Lung (tissue), 12 donors: Measurements from ENCODE around the gene CEP72. TPM values are rescaled to one million over a fixed set of nuclear protein-coding genes. Genes with fewer than 3 reads are reported as not detected.
A peak's percentile ranks its signal among the peaks of the same experiment; 100 is the strongest.

Source experiments
- ATAC-seq: fragments of 200-7000 bp; cut with Tn5 transposase; one replicate; pipeline ENCODE4 v1.9.1; 2020; ENCODE audit warnings: moderate number of reproducible peaks; ENCODE audit not compliant: insufficient read depth, low FRiP score
- DNase-seq, 3 donors: peaks; one replicate each; pipeline ENCODE4 v3.0.0-alpha.2; 2013 to 2017
- H3K27ac ChIP-seq, 2 donors: one replicate each; pipeline ENCODE4 v1.5.1; 2013; ENCODE audit warnings: mild to moderate bottlenecking in 2 of 2, moderate library complexity in 2 of 2, control low read depth in 1 of 2, inconsistent platforms in 1 of 2, low read depth in 1 of 2, low read length in 1 of 2
- H3K27me3 ChIP-seq, 3 donors: one replicate each; pipeline ENCODE4 v1.5.1; 2013; ENCODE audit warnings: low read length in 2 of 3; ENCODE audit not compliant: control insufficient read depth in 3 of 3, insufficient read depth in 3 of 3
- H3K36me3 ChIP-seq, 4 donors: one replicate each; pipeline ENCODE4 v1.5.1; 2013; ENCODE audit warnings: low read length in 4 of 4, mild to moderate bottlenecking in 1 of 4, moderate library complexity in 1 of 4; ENCODE audit not compliant: control insufficient read depth in 4 of 4, insufficient read depth in 4 of 4
- H3K4me1 ChIP-seq, 5 donors: one replicate each; pipeline ENCODE4 v1.5.1; 2013; ENCODE audit warnings: low read length in 5 of 5, mild to moderate bottlenecking in 2 of 5, moderate library complexity in 1 of 5; ENCODE audit not compliant: control insufficient read depth in 5 of 5, insufficient read depth in 5 of 5
- H3K4me3 ChIP-seq: one replicate; pipeline ENCODE4 v1.5.1; 2013; ENCODE audit warnings: mild to moderate bottlenecking, control low read depth, moderate library complexity
- H3K9ac ChIP-seq, 2 donors: one replicate each; pipeline ENCODE4 v1.5.1; 2013; ENCODE audit warnings: low read length in 2 of 2, control low read depth in 1 of 2; ENCODE audit not compliant: insufficient read depth in 1 of 2
- H3K9me3 ChIP-seq, 4 donors: one replicate each; pipeline ENCODE4 v1.5.1; 2013; ENCODE audit warnings: low read length in 3 of 4, mild to moderate bottlenecking in 1 of 4, moderate library complexity in 1 of 4; ENCODE audit not compliant: control insufficient read depth in 4 of 4, insufficient read depth in 3 of 4
- CTCF ChIP-seq: IDR thresholded peaks from 2 replicates; pipeline ENCODE4 v1.5.1; 2012; ENCODE audit warnings: mild to moderate bottlenecking; ENCODE audit errors: control extremely low read depth, extremely low read depth
- WGBS, 2 donors: extraction: QIAGEN DNeasy Blood & Tissue Kit; methylation state at CpG; one replicate each; pipeline ENCODE4 v1.1.7; 2013; 5-methylcytosine and 5-hydroxymethylcytosine counted together
- polyA plus RNA-seq, 2 donors: library from polyadenylated mRNA; stranded (reverse); fragments of 200-250 nt; gene quantifications; one replicate each; pipeline ENCODE4 v1.2.1, GENCODE V29; 2013
- total RNA-seq, 2 donors: library from RNA; depleted of rRNA in 1 of 2; stranded (reverse); fragments of >200 nt in 1 of 2; gene quantifications; one replicate each; pipeline ENCODE4 v1.2.1, GENCODE V29; 2014 to 2021
- donor health status: control.
- donor health status: control.
- donor health status: Bipolar disorder and iron deficiency.
- donor health status: healthy.
- donor health status: DM: yes; HTN: yes; CAD: no.

CEP72 gene
- total and polyA plus RNA-seq, 4 donors = 3.1 to 12.1 (median 6.0) TPM

GRCh38 chr5:570886-571285, 41.3 kb upstream of the CEP72 start:
- peaks cover 15 to 17% (median 16%) of the 10 kb centered on the region in 3 donors for H3K27me3 ChIP-seq

DNA sequence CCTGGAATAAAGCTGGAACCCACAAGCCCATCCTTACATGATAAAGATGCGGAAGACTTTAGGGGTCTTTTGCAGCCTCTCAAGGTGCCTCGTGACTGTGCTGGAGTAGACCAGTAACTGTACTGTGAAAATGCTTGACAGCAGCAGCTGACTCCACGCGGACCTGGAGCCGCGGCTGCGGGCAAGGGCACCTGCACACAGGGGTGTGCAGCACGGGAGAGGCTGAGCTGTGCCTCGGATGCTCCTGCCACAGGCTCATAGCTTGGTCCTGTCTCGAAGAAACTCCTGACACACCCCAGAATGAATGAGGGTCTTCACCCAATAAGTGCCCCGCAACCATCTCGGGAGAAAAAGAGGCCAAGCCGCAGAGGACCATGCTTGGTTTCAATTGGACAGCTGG, 40.3 kb upstream of the CEP72 start:
- Histone ChIP-seq H3K4me3 (no peak overlapping the region), H3K9ac (no peak overlapping the region), H3K27me3 (peaks cover 7 to 15% (median 7%) of the 10 kb centered on the region in 3 donors), H3K9me3 (peaks cover 0 to 13% (median 6%) of the 10 kb centered on the region in 4 donors), H3K27ac (no peak overlapping the region), H3K36me3 (no peaks in the 10 kb centered on the region), H3K4me1 (no peaks in the 10 kb centered on the region)
- ATAC-seq (no peak), DNase-seq (no peak)
- WGBS, 2 donors = 90 to 96% methylated on average over 13 of the region's 13 CpGs
- no peak for TF ChIP-seq CTCF

More at GRCh38 chr5:570886-571285, 41.3 kb upstream of the CEP72 start:
- H3K4me3 ChIP-seq = no peak overlapping the region
- H3K36me3 ChIP-seq = no peaks in the 10 kb centered on the region
- no peak for TF ChIP-seq CTCF
- H3K27ac ChIP-seq = no peak overlapping the region
- H3K4me1 ChIP-seq = no peaks in the 10 kb centered on the region
- no peak overlapping the region for H3K9ac ChIP-seq
- DNase-seq (peak in 1 of 3 donors; percentile 4), ATAC-seq (no peak)
- 85 to 87% methylated on average over 8 of the region's 8 CpGs for WGBS, 2 donors
- peaks cover 0 to 13% (median 4%) of the 10 kb centered on the region in 4 donors for H3K9me3 ChIP-seq

GRCh38 chr5:572398-573019, 39.6 kb upstream of the CEP72 start:
- WGBS, 2 donors = 55 to 68% methylated on average over 14 of the region's 14 CpGs
- DNase-seq (peak in 2 of 3 donors; percentile 15 to 16), ATAC-seq (no peak)
- no peak overlapping the region for H3K4me3 ChIP-seq
- peaks cover 0 to 14% (median 7%) of the 10 kb centered on the region in 4 donors for H3K9me3 ChIP-seq
- no peaks in the 10 kb centered on the region for H3K4me1 ChIP-seq
- TF ChIP-seq CTCF = no peak
- no peak overlapping the region for H3K27ac ChIP-seq
- H3K36me3 ChIP-seq = no peaks in the 10 kb centered on the region
- H3K27me3 ChIP-seq = peaks cover under 1 to 13% (median under 1%) of the 10 kb centered on the region in 3 donors
- H3K9ac ChIP-seq = no peak overlapping the region

- DNase-seq = peak in 1 of 3 donors; percentile 11
- TF ChIP-seq CTCF = no peak
- Histone ChIP-seq H3K27ac (no peak overlapping the region), H3K4me1 (no peaks in the 10 kb centered on the region), H3K9me3 (peaks cover 0 to 13% (median 6%) of the 10 kb centered on the region in 4 donors), H3K36me3 (no peaks in the 10 kb centered on the region), H3K4me3 (no peak overlapping the region), H3K27me3 (peaks cover 0 to 9% (median 0%) of the 10 kb centered on the region in 3 donors), H3K9ac (no peak overlapping the region)
- ATAC-seq = no peak
- WGBS, 2 donors = 91 to 92% methylated on average over 12 of the region's 12 CpGs
Measured at GRCh38 chr5:573206-573605, 38.9 kb upstream of the CEP72 start.
